PC-3 (cell line): ENCODE results near the gene GPR148.

ENCODE experiments used
- EZH2 ChIP-seq: fragments of 300-600 bp; sonication (generic); IDR thresholded peaks from one replicate; pipeline ENCODE4 v1.6.1; 2017; ENCODE audit warnings: antibody characterized with exemption, mild to moderate bottlenecking, low read length; ENCODE audit not compliant: unreplicated experiment
- TF ChIP-seq, protein P1 (sequence below): fragments of 300-600 bp; sonication (generic); conservative IDR thresholded peaks from 2 replicates; pipeline ENCODE4 v1.5.1; 2017; ENCODE audit warnings: antibody characterized with exemption, low read depth, mild to moderate bottlenecking, low read length

DNA sequence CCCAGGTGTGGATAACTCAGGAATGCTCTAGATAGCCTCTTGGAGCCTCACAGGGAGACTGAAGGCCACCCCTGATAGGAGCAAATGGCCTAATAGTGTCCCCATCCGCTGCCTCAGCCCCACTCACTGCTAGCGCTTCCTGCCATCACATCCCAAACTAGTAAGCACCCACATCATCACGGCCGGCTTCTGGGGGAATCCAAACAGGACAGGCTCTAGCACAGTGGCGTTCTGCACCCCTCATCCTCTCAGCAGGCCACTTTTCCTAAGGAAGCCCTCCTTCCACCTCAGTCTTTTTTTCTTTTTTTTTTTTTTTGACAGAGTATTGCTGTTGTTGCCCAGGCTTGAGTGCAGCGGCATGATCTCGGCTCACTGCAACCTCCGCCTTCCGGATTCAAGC lies 20.2 kb downstream of the GPR148 start:
- TF ChIP-seq, protein P1, sequence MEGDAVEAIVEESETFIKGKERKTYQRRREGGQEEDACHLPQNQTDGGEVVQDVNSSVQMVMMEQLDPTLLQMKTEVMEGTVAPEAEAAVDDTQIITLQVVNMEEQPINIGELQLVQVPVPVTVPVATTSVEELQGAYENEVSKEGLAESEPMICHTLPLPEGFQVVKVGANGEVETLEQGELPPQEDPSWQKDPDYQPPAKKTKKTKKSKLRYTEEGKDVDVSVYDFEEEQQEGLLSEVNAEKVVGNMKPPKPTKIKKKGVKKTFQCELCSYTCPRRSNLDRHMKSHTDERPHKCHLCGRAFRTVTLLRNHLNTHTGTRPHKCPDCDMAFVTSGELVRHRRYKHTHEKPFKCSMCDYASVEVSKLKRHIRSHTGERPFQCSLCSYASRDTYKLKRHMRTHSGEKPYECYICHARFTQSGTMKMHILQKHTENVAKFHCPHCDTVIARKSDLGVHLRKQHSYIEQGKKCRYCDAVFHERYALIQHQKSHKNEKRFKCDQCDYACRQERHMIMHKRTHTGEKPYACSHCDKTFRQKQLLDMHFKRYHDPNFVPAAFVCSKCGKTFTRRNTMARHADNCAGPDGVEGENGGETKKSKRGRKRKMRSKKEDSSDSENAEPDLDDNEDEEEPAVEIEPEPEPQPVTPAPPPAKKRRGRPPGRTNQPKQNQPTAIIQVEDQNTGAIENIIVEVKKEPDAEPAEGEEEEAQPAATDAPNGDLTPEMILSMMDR = no peak
- TF ChIP-seq EZH2 = no peak
